GM10847 (cell line): ENCODE measurements around the gene AMPD2.

ENCODE experiments used
- POLR2A ChIP-seq: IDR thresholded peaks from 2 replicates; pipeline ENCODE4 v1.6.1; 2011; ENCODE audit not compliant: insufficient read length; ENCODE audit errors: extremely low read depth

The AMPD2 gene

DNA sequence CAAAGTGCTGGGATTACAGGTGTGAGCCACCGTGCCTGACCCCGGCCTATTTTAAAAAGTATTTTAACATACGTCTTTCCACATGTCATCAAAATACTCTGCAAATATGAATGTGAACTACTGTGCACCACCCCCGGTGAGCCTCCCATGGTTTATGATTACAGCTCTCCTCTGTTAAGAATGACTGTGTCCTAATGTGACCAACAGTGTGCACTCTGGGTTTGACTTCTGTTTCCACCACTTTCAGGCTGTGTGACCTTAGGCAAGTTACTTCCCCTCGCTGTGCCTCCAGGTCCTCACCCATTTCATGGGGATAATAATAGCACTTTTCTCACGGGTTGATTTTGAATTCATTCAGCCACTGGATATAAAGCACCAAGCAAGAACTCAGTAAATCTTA is 14.7 kb downstream of the AMPD2 start:
- no peak for TF ChIP-seq POLR2A

DNA sequence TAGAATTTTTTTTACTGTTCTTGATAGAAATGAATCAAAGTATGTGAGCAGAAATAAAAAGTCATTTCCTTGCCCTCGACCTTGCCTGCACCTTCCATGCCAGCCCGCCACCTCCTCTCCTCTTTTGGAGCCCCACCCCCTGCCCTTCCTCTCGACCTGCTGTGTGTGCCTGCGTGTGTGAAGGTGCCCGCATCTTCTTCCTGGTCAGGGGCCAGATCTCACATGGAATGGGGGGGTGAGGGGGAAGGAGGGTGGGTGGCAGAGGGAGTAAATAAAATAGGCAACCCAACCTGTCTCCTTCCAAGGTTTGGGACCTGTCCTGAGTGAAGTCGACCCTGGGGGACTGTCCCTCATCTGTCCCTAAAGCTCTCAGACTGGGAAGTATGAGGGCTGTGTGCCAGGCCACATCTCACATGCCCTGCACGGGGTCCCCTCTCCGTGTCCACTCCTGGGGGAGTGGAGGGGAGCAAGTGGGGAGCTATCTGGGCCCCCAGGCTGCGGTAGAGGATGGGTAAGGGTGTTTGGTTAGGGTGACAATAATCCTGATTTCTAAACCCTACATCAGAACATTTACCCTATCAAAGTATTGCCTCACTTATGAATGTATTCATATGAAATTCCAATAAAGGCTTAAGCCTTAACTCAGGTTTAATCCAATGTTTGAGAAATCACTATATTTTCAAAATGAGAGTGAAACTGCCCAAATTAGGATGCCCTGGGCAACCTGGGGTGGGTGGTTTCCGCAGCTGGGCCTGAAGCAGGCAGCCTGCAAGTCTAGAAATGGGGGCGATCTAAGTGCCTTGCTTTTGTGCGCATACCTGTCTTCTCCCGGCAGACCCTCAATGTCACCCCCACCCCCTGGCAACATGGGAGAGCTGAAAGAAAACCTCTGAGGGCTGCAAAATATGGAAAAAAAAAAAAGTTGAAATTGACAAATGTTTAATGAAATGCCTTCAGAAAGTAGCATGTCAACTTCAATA is 15.4 kb downstream of the AMPD2 start:
- no peak for TF ChIP-seq POLR2A

- TF ChIP-seq POLR2A = no peak
Measured at GRCh38 chr1:109635862-109636200, 16.2 kb downstream of the AMPD2 start.

GRCh38 chr1:109636201-109636952 is 16.7 kb downstream of the AMPD2 start:
- no peak for TF ChIP-seq POLR2A

- no peak for TF ChIP-seq POLR2A
Measured at GRCh38 chr1:109637446-109637845, 17.8 kb downstream of the AMPD2 start.

- no peak for TF ChIP-seq POLR2A
Measured at GRCh38 chr1:109639063-109639840, 19.6 kb downstream of the AMPD2 start.

DNA sequence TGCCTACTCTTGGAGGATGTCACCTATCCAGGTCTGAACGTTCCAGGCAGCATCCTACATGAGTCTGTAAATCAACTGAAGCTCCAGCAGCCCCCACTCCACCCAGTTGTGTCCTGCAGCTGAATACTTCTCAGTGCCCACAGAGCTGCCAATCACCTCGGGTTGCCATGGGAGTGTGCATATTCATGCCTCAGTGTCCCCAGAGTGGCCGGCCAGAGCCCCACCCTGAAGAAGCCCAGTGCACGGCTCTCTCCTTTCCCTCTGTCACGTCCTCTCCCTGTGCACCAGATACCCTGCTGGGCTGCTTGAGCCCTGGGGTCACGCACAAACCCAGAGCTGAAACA is 20.2 kb downstream of the AMPD2 start:
- no peak for TF ChIP-seq POLR2A

GRCh38 chr1:109640285-109640865 is 20.7 kb downstream of the AMPD2 start:
- no peak for TF ChIP-seq POLR2A

GRCh38 chr1:109641078-109641740 is 21.6 kb downstream of the AMPD2 start:
- TF ChIP-seq POLR2A = no peak

DNA sequence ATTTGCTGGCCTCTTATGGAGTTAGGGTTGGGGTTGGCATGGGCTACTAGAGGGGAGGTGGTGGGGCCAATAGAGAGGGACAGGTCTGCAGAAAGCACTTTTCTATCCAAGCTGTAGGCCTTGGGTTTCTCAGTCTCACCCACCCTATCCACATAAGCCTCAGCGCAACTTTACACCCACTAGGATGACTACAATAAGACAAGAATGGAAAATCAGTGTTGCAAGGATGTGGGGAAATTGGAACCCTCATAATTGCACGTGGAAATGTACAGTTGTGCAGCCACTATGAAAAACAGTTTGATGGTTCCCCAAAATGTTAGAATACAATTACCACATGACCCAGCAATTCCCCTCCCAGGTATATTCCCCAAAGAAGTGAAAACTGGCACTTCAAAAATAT is 22.2 kb downstream of the AMPD2 start:
- TF ChIP-seq POLR2A = no peak

- no peak for TF ChIP-seq POLR2A
Measured at GRCh38 chr1:109642626-109643025, 23.0 kb downstream of the AMPD2 start.

GRCh38 chr1:109643385-109644230 is 24.0 kb downstream of the AMPD2 start:
- no peak for TF ChIP-seq POLR2A

GRCh38 chr1:109644670-109645069 is 25.0 kb downstream of the AMPD2 start:
- no peak for TF ChIP-seq POLR2A

DNA sequence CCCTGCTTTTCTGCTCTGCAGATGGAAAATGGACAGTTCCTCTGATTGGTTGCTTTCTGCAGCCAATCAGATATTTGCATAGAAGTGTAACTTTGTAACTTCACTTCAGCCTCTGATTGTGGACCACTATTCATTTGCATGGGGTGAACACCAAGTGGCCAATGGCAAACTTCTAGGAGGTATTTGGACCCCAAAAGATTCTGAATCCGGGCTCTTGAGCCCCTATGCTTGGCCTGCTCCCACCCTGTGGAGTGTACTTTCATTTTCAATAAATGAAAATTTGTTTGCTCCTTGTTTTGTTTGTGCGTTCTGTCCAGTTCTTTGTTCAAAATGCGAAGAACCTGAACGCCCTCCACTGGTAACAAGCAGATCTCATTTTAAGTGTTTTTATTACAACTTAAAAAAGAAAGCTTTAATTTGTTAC is 29.9 kb downstream of the AMPD2 start:
- TF ChIP-seq POLR2A = no peak
